ENCODE results near the gene ARHGEF28.

- TF ChIP-seq CTCF (IDR thresholded peaks at IDR 0.05): no peak
- TF ChIP-seq POLR2A (IDR thresholded peaks at IDR 0.05): no peak
- no peak for TF ChIP-seq POLR2AphosphoS5 (IDR thresholded peaks at IDR 0.05)
- TF ChIP-seq EP300 (IDR thresholded peaks at IDR 0.05; ENCODE audit: low read depth): no peak
Measured at GRCh38 chr5:73746608-73747007, 120.6 kb downstream of the ARHGEF28 start.
